GM19455 (cell line): ENCODE data around the gene TBC1D2.
"Not testable (repeated sequence)": the region's sequence is repeated elsewhere in the genome, so short reads cannot be mapped to it uniquely, and the experiment has no call there.

Experiments
- ATAC-seq: cut with Tn5 transposase; IDR thresholded peaks from one replicate; pipeline ENCODE4 v1.9.1; 2021; ENCODE audit not compliant: unreplicated experiment

The TBC1D2 gene

DNA sequence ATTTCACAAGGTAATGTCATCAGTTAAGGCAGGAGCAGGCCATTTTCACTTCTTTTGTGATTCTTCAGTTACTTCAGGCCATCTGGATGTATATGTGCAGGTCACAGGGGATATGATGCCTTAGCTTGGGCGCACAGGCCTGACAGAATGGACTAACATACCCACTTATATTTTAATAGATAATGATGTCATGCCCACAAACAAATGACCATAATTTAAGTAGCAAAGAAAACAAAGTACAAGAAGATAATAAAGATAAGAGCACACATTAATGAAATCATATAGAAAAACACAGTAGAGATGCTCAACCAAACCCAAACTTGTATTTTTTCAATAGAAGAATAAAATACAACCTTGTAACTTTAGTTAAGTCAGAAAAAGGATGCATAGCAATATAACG lies 19.7 kb upstream of the TBC1D2 start:
- no peak for ATAC-seq

DNA sequence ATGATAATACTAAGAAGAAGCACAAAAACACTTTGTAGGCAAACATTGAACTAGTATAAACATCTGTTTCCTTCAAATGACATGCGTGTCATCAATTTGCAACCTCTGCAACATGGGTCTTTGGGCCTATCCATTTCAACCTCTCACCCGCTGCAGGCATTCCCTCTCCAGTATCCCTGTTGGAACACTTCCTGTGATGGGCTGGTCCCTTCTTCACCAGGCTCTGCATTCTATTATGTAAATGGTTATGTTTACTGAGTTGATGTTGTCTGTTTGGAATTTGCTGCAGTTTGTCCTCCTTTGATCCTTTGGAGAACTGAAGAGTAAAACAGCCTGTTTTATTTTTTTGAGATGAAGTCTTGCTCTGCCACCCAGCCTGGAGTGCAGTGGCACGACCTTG lies 16.6 kb upstream of the TBC1D2 start:
- no peak for ATAC-seq

- ATAC-seq, result no peak
These were observed 16.0 kb upstream of the TBC1D2 start for GRCh38 chr9:98271479-98271878.

DNA sequence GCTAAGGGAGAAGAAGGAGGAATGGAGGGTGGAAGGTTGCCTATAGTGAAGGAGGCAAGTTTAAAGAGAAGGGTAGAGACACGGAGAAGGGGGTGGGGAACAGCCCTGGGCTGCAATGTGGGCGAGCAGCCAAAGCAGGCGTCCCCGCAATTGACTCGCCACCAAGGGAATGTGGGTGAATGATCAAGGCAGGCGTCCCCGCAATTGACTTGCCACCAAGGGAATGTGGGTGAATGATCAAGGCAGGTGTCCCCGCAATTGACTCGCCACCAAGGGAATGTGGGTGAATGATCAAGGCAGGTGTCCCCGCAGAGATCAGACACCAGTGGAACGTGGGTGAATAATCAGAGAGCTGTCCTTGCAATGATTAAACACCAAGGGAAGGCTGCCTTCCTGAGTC lies 14.8 kb upstream of the TBC1D2 start:
- not testable (repeated sequence) for ATAC-seq

DNA sequence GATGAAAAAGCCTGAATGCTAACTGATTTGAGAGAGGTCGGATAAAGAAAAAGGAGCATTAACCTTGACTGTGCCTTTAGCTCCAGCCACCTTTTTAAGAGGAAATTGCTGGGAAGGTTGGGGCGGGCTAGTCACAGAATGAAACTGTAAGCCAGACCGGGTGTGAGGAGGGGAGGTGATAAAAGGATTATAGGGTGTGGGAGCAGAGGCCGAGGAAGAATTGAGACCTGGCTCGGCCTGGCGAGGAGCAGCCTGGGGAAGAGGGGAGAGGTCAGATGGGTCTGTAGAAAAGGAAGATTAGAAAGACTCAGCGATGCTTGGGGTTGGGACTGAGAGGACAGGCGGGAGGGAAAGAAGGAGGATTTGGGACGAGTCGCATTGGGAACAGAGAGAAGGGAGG lies 14.2 kb upstream of the TBC1D2 start:
- not testable (repeated sequence) for ATAC-seq

GRCh38 chr9:98267556-98267955 lies 12.1 kb upstream of the TBC1D2 start:
- not testable (repeated sequence) for ATAC-seq

DNA sequence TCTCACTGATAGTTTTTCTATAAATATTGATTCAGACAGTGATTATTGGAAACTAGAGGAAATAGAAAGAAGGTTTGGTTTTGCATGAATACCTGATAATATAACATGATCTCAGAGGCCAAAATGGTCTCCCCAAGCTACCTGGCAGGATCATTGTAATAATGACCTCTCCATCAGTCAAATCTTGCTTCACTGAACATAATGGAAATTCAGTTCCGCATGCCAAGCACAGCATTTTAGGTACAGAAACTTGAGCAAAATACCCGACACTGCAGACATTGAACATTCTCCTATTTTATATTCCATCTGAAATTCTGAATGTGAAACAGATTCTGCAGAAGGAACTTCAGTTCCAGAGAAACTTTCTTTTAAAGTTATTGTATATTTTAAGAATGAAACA lies 9.1 kb upstream of the TBC1D2 start:
- ATAC-seq, result no peak

GRCh38 chr9:98263482-98264357 lies 8.3 kb upstream of the TBC1D2 start:
- no peak for ATAC-seq

DNA sequence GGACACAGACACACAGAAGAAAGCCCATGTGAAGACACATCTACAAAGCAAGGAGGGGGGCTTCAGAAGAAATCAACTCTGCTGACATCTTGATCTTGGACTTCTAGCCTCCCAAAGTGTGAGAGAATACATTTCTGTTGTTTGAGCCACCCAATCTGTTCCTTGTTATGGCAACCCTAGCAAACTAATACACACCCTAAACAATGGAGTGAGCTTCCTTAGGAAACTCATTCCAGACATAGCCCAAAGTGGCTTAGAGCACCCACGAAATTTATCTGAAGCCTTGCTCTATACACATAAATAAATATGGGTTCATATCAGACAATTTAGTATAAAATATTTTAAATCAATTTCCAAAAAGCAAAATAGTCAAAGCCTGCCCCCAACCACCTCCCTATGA lies 7.6 kb upstream of the TBC1D2 start:
- no peak for ATAC-seq

DNA sequence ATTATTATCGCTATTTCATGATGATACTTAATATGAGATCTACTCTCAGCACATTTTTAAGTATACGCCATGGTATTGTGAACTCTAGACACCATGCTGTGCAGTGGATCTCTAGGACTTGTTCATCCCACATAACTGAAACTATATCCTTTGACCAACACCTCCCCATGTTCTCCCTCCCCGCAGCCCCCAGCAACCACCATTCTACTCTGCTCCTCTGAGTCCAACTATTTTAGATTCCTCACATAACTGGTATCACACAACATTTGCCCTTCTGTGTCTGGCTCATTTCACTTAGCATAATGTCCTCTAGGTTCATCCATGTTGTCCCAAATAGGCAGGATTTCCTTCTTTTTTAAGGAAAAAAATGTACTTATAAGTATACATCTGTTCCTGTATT lies 6.6 kb upstream of the TBC1D2 start:
- ATAC-seq, result no peak

DNA sequence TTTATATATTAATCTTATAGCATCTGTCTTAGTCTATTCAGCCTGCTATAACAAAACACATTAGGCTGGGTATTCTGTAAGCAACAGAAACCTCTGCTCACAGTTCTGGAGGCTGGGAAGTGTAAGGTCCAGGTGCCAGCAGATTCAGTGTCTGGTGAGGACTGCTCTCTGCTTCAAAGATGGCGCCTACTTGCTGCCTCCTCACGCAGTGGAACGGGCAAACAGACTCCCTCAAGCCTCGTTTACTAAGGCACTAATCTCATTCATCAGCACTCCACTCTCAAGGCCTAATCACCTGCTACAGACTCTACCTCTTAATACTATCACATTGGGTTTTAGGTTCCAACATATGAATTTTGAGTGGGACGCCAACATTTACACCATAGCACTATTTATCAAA lies 5.2 kb upstream of the TBC1D2 start:
- no peak for ATAC-seq

DNA sequence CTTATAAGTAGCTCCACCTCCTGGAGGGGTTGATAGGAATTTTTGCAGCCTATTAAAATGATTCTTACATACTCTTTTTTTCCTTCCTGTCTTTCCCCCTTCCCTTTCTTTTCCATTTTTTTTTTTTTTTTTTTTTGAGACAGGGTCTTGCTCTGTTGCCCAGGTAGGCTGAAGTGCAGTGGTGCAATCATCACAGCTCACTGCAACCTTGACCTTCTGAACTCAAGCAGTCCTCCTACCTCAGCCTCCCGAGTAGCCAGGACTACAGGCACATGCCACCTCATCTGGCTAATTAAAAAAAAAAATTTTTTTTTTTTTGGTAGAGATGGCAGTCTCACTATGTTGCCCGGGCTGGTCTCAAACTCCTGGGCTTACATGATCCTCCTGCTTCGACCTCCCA lies 4.3 kb upstream of the TBC1D2 start:
- ATAC-seq, result no peak

DNA sequence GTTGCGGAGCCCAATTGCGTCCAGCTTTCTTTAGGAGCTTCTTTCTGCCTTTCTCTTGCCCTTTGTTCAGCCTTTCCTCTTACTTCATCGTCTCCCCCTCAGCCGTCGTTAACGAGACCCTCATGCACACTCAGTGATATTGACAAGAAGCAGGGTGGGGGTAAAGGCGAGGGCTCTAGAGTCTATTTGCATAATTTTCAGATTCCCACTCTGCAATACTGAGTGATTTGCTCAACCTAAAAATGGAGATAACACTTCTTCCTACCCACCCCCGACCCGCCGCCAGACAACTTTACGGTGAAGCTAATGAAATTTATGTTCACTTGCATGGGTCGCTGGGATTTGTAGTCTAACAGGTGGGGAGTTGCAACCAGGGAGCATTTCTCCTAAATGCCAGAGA lies 1.3 kb upstream of the TBC1D2 start:
- no peak for ATAC-seq

GRCh38 chr9:98255061-98255577 lies 330 bp downstream of the TBC1D2 start:
- peak; percentile 36 for ATAC-seq

DNA sequence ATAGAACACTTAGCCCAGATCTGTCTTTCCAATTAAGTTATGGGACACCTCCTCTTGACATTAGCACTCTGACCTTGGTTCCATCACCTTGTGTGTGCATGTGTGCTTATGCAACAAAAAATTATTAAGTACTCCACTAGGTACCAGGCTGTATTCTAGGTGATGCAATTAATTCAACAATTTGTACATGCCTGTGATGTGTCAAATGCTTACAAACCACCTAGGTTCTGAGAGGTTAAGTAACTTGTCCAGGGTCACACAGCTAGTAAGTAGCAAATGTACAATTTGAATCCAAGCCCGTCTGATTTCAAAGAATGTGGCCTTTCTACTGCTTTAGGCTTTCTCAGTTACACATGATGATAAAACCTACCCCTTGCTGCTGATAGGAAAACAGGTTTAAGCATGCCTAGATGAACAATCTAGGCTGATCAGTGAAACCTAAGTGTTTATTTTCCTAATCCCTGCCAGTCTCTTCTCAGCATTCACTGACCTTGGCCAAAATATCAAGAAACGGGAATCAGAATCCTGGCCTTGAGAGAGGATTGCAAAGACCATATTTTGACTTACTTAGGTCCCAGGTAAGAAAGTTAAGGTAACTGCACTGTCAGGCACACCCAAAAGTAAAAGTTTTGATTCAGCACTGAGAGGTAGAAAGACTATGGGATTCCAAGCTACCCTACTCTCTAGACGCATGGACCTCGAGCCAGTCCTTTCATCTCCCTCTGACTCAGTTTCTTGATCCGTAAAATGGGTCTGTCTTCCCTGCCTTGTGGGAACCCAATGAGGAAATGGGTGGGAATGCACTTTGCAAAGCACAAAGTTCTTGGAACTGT lies 1.0 kb downstream of the TBC1D2 start:
- ATAC-seq, result no peak

DNA sequence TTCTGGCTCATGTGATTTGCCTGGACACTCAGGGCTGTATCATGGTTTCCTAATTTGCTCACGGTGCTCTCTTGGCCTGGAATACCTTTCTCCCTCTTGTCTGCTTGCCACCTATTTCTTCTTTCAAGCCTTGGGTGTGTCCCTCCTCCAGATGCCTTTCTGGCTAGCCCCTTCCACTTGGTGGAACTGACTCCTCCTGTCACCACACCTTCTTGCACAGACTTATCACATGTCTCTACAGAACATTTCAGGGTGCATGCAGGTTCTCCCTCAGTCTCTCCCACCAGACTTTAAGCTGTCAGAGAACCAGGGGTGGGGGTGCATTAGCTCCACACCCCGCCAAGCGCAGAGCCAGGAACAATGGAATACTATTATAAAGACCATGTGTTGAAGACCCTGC lies 1.9 kb downstream of the TBC1D2 start:
- ATAC-seq, result no peak

GRCh38 chr9:98251551-98251950 lies 3.9 kb downstream of the TBC1D2 start:
- ATAC-seq, result no peak

DNA sequence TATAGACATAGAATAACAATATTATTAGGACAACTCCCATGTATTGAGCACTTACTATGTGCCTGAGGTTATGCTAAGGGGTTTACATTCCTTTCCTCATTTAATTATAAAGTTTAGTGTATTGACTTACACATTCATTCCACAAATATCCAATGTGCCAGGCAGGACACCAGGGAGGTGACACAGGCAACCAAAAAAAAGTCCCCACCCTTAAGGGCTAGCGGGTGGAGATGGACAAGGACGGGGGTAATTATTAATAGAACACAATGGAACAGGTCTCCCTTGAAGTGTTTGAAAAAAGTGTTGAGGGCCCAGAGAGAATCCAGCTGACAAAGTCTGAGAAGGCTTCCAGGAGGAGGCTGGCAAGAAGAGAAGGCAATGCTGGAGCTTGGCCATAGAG lies 5.7 kb downstream of the TBC1D2 start:
- ATAC-seq, result no peak

- no peak for ATAC-seq
These were observed 6.5 kb downstream of the TBC1D2 start for GRCh38 chr9:98248737-98249474.

GRCh38 chr9:98247831-98248657 lies 7.4 kb downstream of the TBC1D2 start:
- ATAC-seq, result no peak
